Measurements from ENCODE around the gene TSHZ2. TPM values are rescaled to one million over a fixed set of nuclear protein-coding genes. Genes with fewer than 3 reads are reported as not detected.

Gene TSHZ2
- polyA plus RNA-seq, 1 donor from 2014 or later, result 4.6 TPM

DNA sequence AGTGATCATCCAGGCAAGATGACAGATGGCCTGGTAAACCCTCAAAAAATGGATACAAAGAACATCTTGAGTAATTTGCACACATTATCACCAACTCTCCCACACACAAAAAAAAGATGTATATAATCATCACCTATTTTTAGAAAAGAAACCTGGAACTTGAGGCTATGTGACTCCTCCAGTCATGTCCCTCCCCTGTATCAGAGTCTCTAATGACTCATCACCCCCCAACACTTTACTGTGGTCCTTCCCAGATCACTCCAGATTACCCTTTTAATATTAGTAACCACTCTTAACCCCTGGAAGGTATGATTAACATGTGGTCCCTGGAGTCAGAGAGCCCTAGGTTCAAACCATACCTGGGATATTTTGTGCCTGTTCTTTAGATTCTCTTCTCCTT, 476.7 kb downstream of the TSHZ2 start:
- Histone ChIP-seq H3F3A (ENCODE audit: insufficient read depth, low read length, poor library complexity, severe bottlenecking) (no peaks in the 10 kb centered on the region), H3K9ac (ENCODE audit: low read length) (no peak overlapping the region), H3K79me2 (replicated peaks; ENCODE audit: insufficient read depth, low read length) (no peaks in the 10 kb centered on the region), H3K27ac (ENCODE audit: low read length) (no peak overlapping the region), H3K4me3 (ENCODE audit: low read length) (no peak overlapping the region), H3K9me2 (ENCODE audit: insufficient read depth, low read length) (no peaks in the 10 kb centered on the region), H3K9me3 (ENCODE audit: low read length) (no peaks in the 10 kb centered on the region), H3K4me2 (ENCODE audit: low read length) (no peak overlapping the region), H3K36me3 (ENCODE audit: insufficient read depth, low read length) (no peaks in the 10 kb centered on the region), H4K20me1 (ENCODE audit: insufficient read depth) (no peaks in the 10 kb centered on the region), H3K27me3 (ENCODE audit: insufficient read depth, low read depth, low read length) (no peaks in the 10 kb centered on the region), H2AFZ (ENCODE audit: low read depth, low read length) (no peak overlapping the region)
- TF ChIP-seq, protein P1, sequence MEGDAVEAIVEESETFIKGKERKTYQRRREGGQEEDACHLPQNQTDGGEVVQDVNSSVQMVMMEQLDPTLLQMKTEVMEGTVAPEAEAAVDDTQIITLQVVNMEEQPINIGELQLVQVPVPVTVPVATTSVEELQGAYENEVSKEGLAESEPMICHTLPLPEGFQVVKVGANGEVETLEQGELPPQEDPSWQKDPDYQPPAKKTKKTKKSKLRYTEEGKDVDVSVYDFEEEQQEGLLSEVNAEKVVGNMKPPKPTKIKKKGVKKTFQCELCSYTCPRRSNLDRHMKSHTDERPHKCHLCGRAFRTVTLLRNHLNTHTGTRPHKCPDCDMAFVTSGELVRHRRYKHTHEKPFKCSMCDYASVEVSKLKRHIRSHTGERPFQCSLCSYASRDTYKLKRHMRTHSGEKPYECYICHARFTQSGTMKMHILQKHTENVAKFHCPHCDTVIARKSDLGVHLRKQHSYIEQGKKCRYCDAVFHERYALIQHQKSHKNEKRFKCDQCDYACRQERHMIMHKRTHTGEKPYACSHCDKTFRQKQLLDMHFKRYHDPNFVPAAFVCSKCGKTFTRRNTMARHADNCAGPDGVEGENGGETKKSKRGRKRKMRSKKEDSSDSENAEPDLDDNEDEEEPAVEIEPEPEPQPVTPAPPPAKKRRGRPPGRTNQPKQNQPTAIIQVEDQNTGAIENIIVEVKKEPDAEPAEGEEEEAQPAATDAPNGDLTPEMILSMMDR (IDR thresholded peaks at IDR 0.05; ENCODE audit: poor library complexity, severe bottlenecking), result no peak
- no peak for TF ChIP-seq RAD21 (conservative IDR thresholded peaks at IDR 0.05)
- TF ChIP-seq MXI1 (conservative IDR thresholded peaks at IDR 0.05; ENCODE audit: poor library complexity, severe bottlenecking), result no peak
- no peak for TF ChIP-seq POLR2AphosphoS5 (IDR thresholded peaks at IDR 0.05)
- no peak for TF ChIP-seq EP300 (conservative IDR thresholded peaks at IDR 0.05; ENCODE audit: poor library complexity, severe bottlenecking)
- TF ChIP-seq, protein P2, sequence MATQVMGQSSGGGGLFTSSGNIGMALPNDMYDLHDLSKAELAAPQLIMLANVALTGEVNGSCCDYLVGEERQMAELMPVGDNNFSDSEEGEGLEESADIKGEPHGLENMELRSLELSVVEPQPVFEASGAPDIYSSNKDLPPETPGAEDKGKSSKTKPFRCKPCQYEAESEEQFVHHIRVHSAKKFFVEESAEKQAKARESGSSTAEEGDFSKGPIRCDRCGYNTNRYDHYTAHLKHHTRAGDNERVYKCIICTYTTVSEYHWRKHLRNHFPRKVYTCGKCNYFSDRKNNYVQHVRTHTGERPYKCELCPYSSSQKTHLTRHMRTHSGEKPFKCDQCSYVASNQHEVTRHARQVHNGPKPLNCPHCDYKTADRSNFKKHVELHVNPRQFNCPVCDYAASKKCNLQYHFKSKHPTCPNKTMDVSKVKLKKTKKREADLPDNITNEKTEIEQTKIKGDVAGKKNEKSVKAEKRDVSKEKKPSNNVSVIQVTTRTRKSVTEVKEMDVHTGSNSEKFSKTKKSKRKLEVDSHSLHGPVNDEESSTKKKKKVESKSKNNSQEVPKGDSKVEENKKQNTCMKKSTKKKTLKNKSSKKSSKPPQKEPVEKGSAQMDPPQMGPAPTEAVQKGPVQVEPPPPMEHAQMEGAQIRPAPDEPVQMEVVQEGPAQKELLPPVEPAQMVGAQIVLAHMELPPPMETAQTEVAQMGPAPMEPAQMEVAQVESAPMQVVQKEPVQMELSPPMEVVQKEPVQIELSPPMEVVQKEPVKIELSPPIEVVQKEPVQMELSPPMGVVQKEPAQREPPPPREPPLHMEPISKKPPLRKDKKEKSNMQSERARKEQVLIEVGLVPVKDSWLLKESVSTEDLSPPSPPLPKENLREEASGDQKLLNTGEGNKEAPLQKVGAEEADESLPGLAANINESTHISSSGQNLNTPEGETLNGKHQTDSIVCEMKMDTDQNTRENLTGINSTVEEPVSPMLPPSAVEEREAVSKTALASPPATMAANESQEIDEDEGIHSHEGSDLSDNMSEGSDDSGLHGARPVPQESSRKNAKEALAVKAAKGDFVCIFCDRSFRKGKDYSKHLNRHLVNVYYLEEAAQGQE (IDR thresholded peaks at IDR 0.05; ENCODE audit: borderline replicate concordance), result no peak
- no peak for TF ChIP-seq TAF1 (IDR thresholded peaks at IDR 0.05; ENCODE audit: low read depth)
- no peak for TF ChIP-seq EZH2 (IDR thresholded peaks at IDR 0.05; ENCODE audit: borderline replicate concordance, insufficient read depth, low read length, poor library complexity, severe bottlenecking)
- no peak for TF ChIP-seq SMC3 (conservative IDR thresholded peaks at IDR 0.05; ENCODE audit: poor library complexity)

DNA sequence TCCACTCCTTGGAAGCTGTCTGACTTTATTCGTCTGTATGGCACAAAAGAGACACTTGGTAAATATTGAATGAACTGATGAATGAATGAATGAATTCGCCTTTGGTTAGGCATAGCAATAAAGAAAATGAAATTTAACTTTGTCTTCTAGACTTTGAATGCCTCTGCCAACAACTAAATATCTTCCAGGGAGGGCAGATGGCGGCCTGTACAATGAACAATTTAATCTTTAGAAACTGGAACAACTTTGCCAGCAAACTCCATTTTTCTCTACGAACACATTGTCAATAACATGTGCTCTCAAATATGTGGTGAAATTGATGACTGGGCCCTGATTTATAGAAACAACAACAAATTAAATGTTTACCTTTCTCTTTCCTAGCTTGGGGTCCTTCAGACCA, 480.9 kb downstream of the TSHZ2 start:
- H3K4me3 ChIP-seq (ENCODE audit: low read length), result no peak overlapping the region
- no peak overlapping the region for H3K4me2 ChIP-seq (ENCODE audit: low read length)
- H3K9me3 ChIP-seq (ENCODE audit: low read length), result no peaks in the 10 kb centered on the region
- no peaks in the 10 kb centered on the region for H3K79me2 ChIP-seq (replicated peaks; ENCODE audit: insufficient read depth, low read length)
- no peaks in the 10 kb centered on the region for H3K9me2 ChIP-seq (ENCODE audit: insufficient read depth, low read length)
- H3K27ac ChIP-seq (ENCODE audit: low read length), result no peak overlapping the region
- no peaks in the 10 kb centered on the region for H3K27me3 ChIP-seq (ENCODE audit: insufficient read depth, low read depth, low read length)
- H3K9ac ChIP-seq (ENCODE audit: low read length), result no peak overlapping the region
- H4K20me1 ChIP-seq (ENCODE audit: insufficient read depth), result no peaks in the 10 kb centered on the region
- no peaks in the 10 kb centered on the region for H3K36me3 ChIP-seq (ENCODE audit: insufficient read depth, low read length)
- no peak overlapping the region for H2AFZ ChIP-seq (ENCODE audit: low read depth, low read length)
- no peaks in the 10 kb centered on the region for H3F3A ChIP-seq (ENCODE audit: insufficient read depth, low read length, poor library complexity, severe bottlenecking)
- no peak for TF ChIP-seq EZH2 (IDR thresholded peaks at IDR 0.05; ENCODE audit: borderline replicate concordance, insufficient read depth, low read length, poor library complexity, severe bottlenecking)
